Breast epithelium (tissue), 4 donors: ENCODE results near the gene UBE2H. TPM values are rescaled to one million over a fixed set of nuclear protein-coding genes. Genes with fewer than 3 reads are reported as not detected.

Experiments used
- DNase-seq, 2 donors: peaks; one replicate each; pipeline ENCODE4 v3.0.0-alpha.2; 2019; ENCODE audit warnings: low spot score in 2 of 2
- H3K27ac ChIP-seq, 2 donors: fragments of 200-600 bp; sonication (generic) in 1 of 2; one replicate each; pipeline ENCODE4 v1.5.1; 2016 to 2019; ENCODE audit warnings: mild to moderate bottlenecking in 1 of 2
- H3K27me3 ChIP-seq, 2 donors: fragments of 200-600 bp; sonication (generic) in 1 of 2; one replicate each; pipeline versions ENCODE4 v1.5.1 to v1.6.0; 2017 to 2019; ENCODE audit warnings: control low read depth in 1 of 2, mild to moderate bottlenecking in 1 of 2
- H3K36me3 ChIP-seq: fragments of 200-600 bp; one replicate; pipeline ENCODE4 v1.5.1; 2019
- H3K4me1 ChIP-seq, 2 donors: fragments of 200-600 bp; sonication (generic); one replicate each; pipeline ENCODE4 v1.5.1; 2016 to 2019; ENCODE audit warnings: control low read depth in 1 of 2
- H3K4me3 ChIP-seq, 3 donors: fragments of 200-600 bp; sonication (generic); 1 replicate in 2 of 3; 2 replicates in 1 of 3; pipeline ENCODE4 v1.5.1; 2016 to 2019; ENCODE audit warnings: mild to moderate bottlenecking in 3 of 3, moderate library complexity in 2 of 3
- H3K9me3 ChIP-seq, 2 donors: fragments of 200-600 bp; sonication (generic) in 1 of 2; one replicate each; pipeline ENCODE4 v1.5.1; 2016 to 2019; ENCODE audit warnings: control low read depth in 1 of 2
- CTCF ChIP-seq, 3 donors: fragments of 450-650 bp; IDR thresholded peaks; one replicate each; pipeline ENCODE4 v1.5.1; 2016 to 2017; ENCODE audit warnings: antibody characterized with exemption in 3 of 3, mild to moderate bottlenecking in 3 of 3, moderate library complexity in 3 of 3
- POLR2A ChIP-seq: fragments of 450-650 bp; IDR thresholded peaks from one replicate; pipeline ENCODE4 v1.6.1; 2016; ENCODE audit warnings: antibody characterized with exemption, mild to moderate bottlenecking, moderate library complexity
- POLR2AphosphoS5 ChIP-seq, 3 donors: sonication (generic); formaldehyde crosslinking; IDR thresholded peaks; one replicate each; pipeline ENCODE4 v1.6.1; 2017; ENCODE audit warnings: antibody characterized with exemption in 3 of 3
- intact Hi-C: fragments of 100-400 bp; cut with DNase I; formaldehyde crosslinking; loops from one replicate; pipeline ENCODE4 v1.15.1; 2023; ENCODE audit warnings: low total_unique reads
- total RNA-seq, 3 donors: library from RNA; depleted of rRNA; stranded (reverse); fragments of >200 nt; gene quantifications; one replicate each; pipeline ENCODE4 v1.1.0, GENCODE V29; 2016

Gene UBE2H
- total RNA-seq, 3 donors from 2014 or later = 81.8 to 124 (median 114) TPM

GRCh38 chr7:129816742-129817141 lies 136.0 kb downstream of the UBE2H start:
- no peak for DNase-seq
- H3K27ac ChIP-seq = no peak overlapping the region
- no peaks in the 10 kb centered on the region for H3K36me3 ChIP-seq
- no peaks in the 10 kb centered on the region for H3K4me1 ChIP-seq
- H3K9me3 ChIP-seq = peaks cover 0 to 17% of the 10 kb centered on the region in 2 donors
- no peak for TF ChIP-seq POLR2A
- no peak for TF ChIP-seq CTCF (IDR thresholded peaks at IDR 0.05)
- TF ChIP-seq POLR2AphosphoS5 (IDR thresholded peaks at IDR 0.05) = no peak
- no peak overlapping the region for H3K4me3 ChIP-seq
- intact Hi-C loops = no loop called here
- H3K27me3 ChIP-seq = no peaks in the 10 kb centered on the region

- DNase-seq = no peak
- TF ChIP-seq CTCF (IDR thresholded peaks at IDR 0.05) = no peak
- TF ChIP-seq POLR2AphosphoS5 (IDR thresholded peaks at IDR 0.05) = no peak
- no peak for TF ChIP-seq POLR2A
Measured at GRCh38 chr7:129807863-129808262, 144.9 kb downstream of the UBE2H start.

GRCh38 chr7:129804890-129805719 lies 147.7 kb downstream of the UBE2H start:
- no peak for DNase-seq
- TF ChIP-seq POLR2AphosphoS5 (IDR thresholded peaks at IDR 0.05) (no peak), CTCF (IDR thresholded peaks at IDR 0.05) (no peak), POLR2A (no peak)
- Histone ChIP-seq H3K36me3 (no peaks in the 10 kb centered on the region), H3K9me3 (no peaks in the 10 kb centered on the region), H3K27me3 (no peaks in the 10 kb centered on the region), H3K4me1 (no peaks in the 10 kb centered on the region), H3K4me3 (no peak overlapping the region), H3K27ac (no peak overlapping the region)
- intact Hi-C loops = no loop called here

More at GRCh38 chr7:129807863-129808262, 144.9 kb downstream of the UBE2H start:
- Histone ChIP-seq H3K4me1 (no peaks in the 10 kb centered on the region), H3K36me3 (no peaks in the 10 kb centered on the region), H3K27ac (no peak overlapping the region), H3K9me3 (no peaks in the 10 kb centered on the region), H3K4me3 (no peak overlapping the region), H3K27me3 (no peaks in the 10 kb centered on the region)
- intact Hi-C loops = no loop called here

- no peaks in the 10 kb centered on the region for H3K4me1 ChIP-seq
- no peak overlapping the region for H3K4me3 ChIP-seq
- H3K9me3 ChIP-seq = no peaks in the 10 kb centered on the region
- no peak for DNase-seq
- no peak overlapping the region for H3K27ac ChIP-seq
- H3K36me3 ChIP-seq = no peaks in the 10 kb centered on the region
- no peaks in the 10 kb centered on the region for H3K27me3 ChIP-seq
- TF ChIP-seq CTCF (IDR thresholded peaks at IDR 0.05) = no peak
- no peak for TF ChIP-seq POLR2A
- TF ChIP-seq POLR2AphosphoS5 (IDR thresholded peaks at IDR 0.05) = no peak
- intact Hi-C loops = no loop called here
Measured at GRCh38 chr7:129804111-129804889, 148.5 kb downstream of the UBE2H start.
